Neutrophil (primary cell): ENCODE measurements around the gene UBE2J1.

Experiments
- H3K27ac ChIP-seq: fragments of 200-600 bp; sonication (generic); 2 replicates; pipeline ENCODE4 v1.5.1; 2016; ENCODE audit warnings: mild to moderate bottlenecking, moderate library complexity
- H3K27me3 ChIP-seq: fragments of 200-600 bp; sonication (generic); 2 replicates; pipeline ENCODE4 v1.6.0; 2016; ENCODE audit warnings: mild to moderate bottlenecking
- H3K36me3 ChIP-seq: fragments of 200-600 bp; sonication (generic); 2 replicates; pipeline ENCODE4 v1.5.1; 2017
- H3K4me1 ChIP-seq, 2 experiments: fragments of 200-600 bp in 1 of 2; sonication (generic) in 1 of 2; 1 replicate in 1 of 2; 2 replicates in 1 of 2; pipeline versions ENCODE4 v1.5.1 to v1.6.1; 2013 to 2016; ENCODE audit warnings: low read depth in 1 of 2, low read length in 1 of 2, mild to moderate bottlenecking in 1 of 2, moderate library complexity in 1 of 2; ENCODE audit not compliant: control insufficient read depth in 1 of 2, insufficient read depth in 1 of 2
- H3K4me3 ChIP-seq, 2 experiments: fragments of 200-600 bp in 1 of 2; sonication (generic) in 1 of 2; 1 replicate in 1 of 2; 2 replicates in 1 of 2; pipeline ENCODE4 v1.5.1; 2013 to 2016; ENCODE audit warnings: low read depth in 1 of 2, low read length in 1 of 2, mild to moderate bottlenecking in 1 of 2, moderate library complexity in 1 of 2
- H3K9me3 ChIP-seq: fragments of 200-600 bp; sonication (generic); 2 replicates; pipeline ENCODE4 v1.5.1; 2016
- CTCF ChIP-seq: fragments of 200-600 bp; sonication (generic); IDR thresholded peaks from 2 replicates; pipeline ENCODE4 v1.5.1; 2016; ENCODE audit warnings: antibody characterized with exemption

Gene UBE2J1

GRCh38 chr6:89287351-89288028 is 65.0 kb downstream of the UBE2J1 start:
- H3K36me3 ChIP-seq: no peaks in the 10 kb centered on the region
- H3K27ac ChIP-seq: no peak overlapping the region
- H3K4me3 ChIP-seq: no peak overlapping the region
- H3K4me1 ChIP-seq: no peaks in the 10 kb centered on the region
- no peak for TF ChIP-seq CTCF
- H3K27me3 ChIP-seq: no peaks in the 10 kb centered on the region
- no peaks in the 10 kb centered on the region for H3K9me3 ChIP-seq

GRCh38 chr6:89286516-89286915 is 66.0 kb downstream of the UBE2J1 start:
- H3K36me3 ChIP-seq: no peaks in the 10 kb centered on the region
- H3K4me3 ChIP-seq: no peak overlapping the region
- H3K27me3 ChIP-seq: no peaks in the 10 kb centered on the region
- TF ChIP-seq CTCF: no peak
- H3K9me3 ChIP-seq: no peaks in the 10 kb centered on the region
- no peak overlapping the region for H3K27ac ChIP-seq
- peaks cover 0 to 2% of the 10 kb centered on the region in 2 experiments for H3K4me1 ChIP-seq

- Histone ChIP-seq H3K27ac (no peak overlapping the region), H3K27me3 (no peaks in the 10 kb centered on the region), H3K36me3 (no peaks in the 10 kb centered on the region), H3K9me3 (no peaks in the 10 kb centered on the region), H3K4me1 (peaks cover 0 to 2% of the 10 kb centered on the region in 2 experiments), H3K4me3 (no peak overlapping the region)
- no peak for TF ChIP-seq CTCF
Measured at GRCh38 chr6:89284963-89285735, 67.4 kb downstream of the UBE2J1 start.

- Histone ChIP-seq H3K36me3 (no peaks in the 10 kb centered on the region), H3K9me3 (no peaks in the 10 kb centered on the region), H3K27me3 (no peaks in the 10 kb centered on the region), H3K27ac (no peak overlapping the region), H3K4me3 (no peak overlapping the region), H3K4me1 (peaks cover 0 to 2% of the 10 kb centered on the region in 2 experiments)
- TF ChIP-seq CTCF: no peak
Measured at GRCh38 chr6:89284081-89284480, 68.4 kb downstream of the UBE2J1 start.

GRCh38 chr6:89282749-89283148 is 69.8 kb downstream of the UBE2J1 start:
- TF ChIP-seq CTCF: no peak
- no peaks in the 10 kb centered on the region for H3K36me3 ChIP-seq
- H3K4me3 ChIP-seq: no peak overlapping the region
- H3K27me3 ChIP-seq: no peaks in the 10 kb centered on the region
- H3K4me1 ChIP-seq: peaks cover 0 to 2% of the 10 kb centered on the region in 2 experiments
- no peaks in the 10 kb centered on the region for H3K9me3 ChIP-seq
- no peak overlapping the region for H3K27ac ChIP-seq
